Measurements from ENCODE around the gene SALL3.

The SALL3 gene

GRCh38 chr18:79042276-79042675 is 62.7 kb downstream of the SALL3 start:
- DNase-seq, result no peak
- in situ Hi-C loops (cut with HindIII; ENCODE audit: low pct_ligation_motif_present, low pct_unique_long_range_greater_than_20kb, low sequenced_read_pairs), result no loop called here

GRCh38 chr18:79043288-79043687 is 63.7 kb downstream of the SALL3 start:
- no peak for DNase-seq
- in situ Hi-C loops (cut with HindIII; ENCODE audit: low pct_ligation_motif_present, low pct_unique_long_range_greater_than_20kb, low sequenced_read_pairs), result no loop called here

GRCh38 chr18:79046522-79046921 is 66.9 kb downstream of the SALL3 start:
- DNase-seq, result no peak
- in situ Hi-C loops (cut with HindIII; ENCODE audit: low pct_ligation_motif_present, low pct_unique_long_range_greater_than_20kb, low sequenced_read_pairs), result no loop called here

GRCh38 chr18:79047556-79048244 is 68.1 kb downstream of the SALL3 start:
- no peak for DNase-seq
- in situ Hi-C loops (cut with HindIII; ENCODE audit: low pct_ligation_motif_present, low pct_unique_long_range_greater_than_20kb, low sequenced_read_pairs), result no loop called here

- in situ Hi-C loops (cut with HindIII; ENCODE audit: low pct_ligation_motif_present, low pct_unique_long_range_greater_than_20kb, low sequenced_read_pairs), result no loop called here
Measured at GRCh38 chr18:79048245-79048632, 68.6 kb downstream of the SALL3 start.

GRCh38 chr18:79049506-79049905 is 69.9 kb downstream of the SALL3 start:
- in situ Hi-C loops (cut with HindIII; ENCODE audit: low pct_ligation_motif_present, low pct_unique_long_range_greater_than_20kb, low sequenced_read_pairs), result no loop called here

More at GRCh38 chr18:79048245-79048632, 68.6 kb downstream of the SALL3 start:
- DNase-seq, result no peak

More at GRCh38 chr18:79049506-79049905, 69.9 kb downstream of the SALL3 start:
- DNase-seq, result no peak
